ENCODE results near the gene CIAO2A.

CIAO2A gene, protein sequence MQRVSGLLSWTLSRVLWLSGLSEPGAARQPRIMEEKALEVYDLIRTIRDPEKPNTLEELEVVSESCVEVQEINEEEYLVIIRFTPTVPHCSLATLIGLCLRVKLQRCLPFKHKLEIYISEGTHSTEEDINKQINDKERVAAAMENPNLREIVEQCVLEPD

DNA sequence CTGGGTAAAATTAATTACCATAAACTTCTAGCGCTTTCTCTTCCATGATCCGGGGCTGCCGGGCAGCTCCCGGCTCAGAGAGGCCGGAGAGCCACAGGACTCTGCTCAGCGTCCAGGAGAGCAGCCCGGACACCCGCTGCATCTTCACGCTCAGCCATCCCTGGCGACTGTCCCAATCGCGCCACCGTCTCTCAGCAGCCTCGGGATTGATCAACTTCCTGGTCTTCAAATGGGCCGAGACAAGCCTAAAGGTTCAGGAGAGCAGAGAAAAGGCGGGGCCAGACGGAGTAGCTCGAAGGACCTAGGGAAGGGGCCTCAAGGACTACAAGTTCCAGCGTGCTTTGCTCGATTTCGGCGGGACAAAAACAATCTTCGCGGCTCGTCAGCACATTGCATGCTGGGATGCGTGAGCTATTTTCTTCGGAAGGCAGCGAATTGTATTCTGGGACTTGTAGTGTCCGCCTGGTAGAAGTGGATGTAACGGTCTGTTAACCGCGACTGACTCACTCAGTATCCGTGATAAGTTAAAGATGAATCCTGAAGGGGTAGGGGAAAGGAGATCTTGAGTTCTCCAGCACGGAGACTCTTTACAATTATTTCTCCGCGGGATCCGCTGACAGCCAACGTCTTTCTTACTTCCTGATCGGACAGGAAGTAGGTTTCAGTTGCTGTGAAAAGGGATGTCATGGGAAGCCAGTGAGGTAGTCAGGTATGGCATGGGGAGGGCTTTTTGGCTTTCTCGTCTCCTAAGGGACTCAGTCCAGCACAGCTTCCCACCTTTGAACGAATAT, at the start of gene CIAO2A:
TSS of gene CIAO2A (minus strand) at position 212 of the 791 bp plus-strand sequence. CDS start at position 142, 70 bp downstream.
- peak within 1 kb of the TSS; percentile 90 for H3K27ac ChIP-seq (ENCODE audit: low read length)
- peaks cover 46% of the 10 kb centered on the region for H3F3A ChIP-seq (ENCODE audit: insufficient read depth, low read length)
- peaks cover 53% of the 10 kb centered on the region for H3K4me1 ChIP-seq (ENCODE audit: low read length)
- DNase-seq = peak; percentile 99
- H3K9me2 ChIP-seq (replicated peaks; ENCODE audit: insufficient read depth, low read length) = no peaks in the 10 kb centered on the region
- peak within 1 kb of the TSS; percentile 87 for H3K4me2 ChIP-seq (ENCODE audit: low read depth, low read length)
- H3K4me3 ChIP-seq (ENCODE audit: low read length) = peak within 1 kb of the TSS; percentile 92
- no peaks in the 10 kb centered on the region for H3K9me3 ChIP-seq (replicated peaks; ENCODE audit: insufficient read depth, low read length)
- peak within 1 kb of the TSS; percentile 79 for H2AFZ ChIP-seq (ENCODE audit: low read length)
- no peaks in the 10 kb centered on the region for H3K27me3 ChIP-seq (replicated peaks; ENCODE audit: insufficient read depth, low read length)
- TF ChIP-seq, protein P1, sequence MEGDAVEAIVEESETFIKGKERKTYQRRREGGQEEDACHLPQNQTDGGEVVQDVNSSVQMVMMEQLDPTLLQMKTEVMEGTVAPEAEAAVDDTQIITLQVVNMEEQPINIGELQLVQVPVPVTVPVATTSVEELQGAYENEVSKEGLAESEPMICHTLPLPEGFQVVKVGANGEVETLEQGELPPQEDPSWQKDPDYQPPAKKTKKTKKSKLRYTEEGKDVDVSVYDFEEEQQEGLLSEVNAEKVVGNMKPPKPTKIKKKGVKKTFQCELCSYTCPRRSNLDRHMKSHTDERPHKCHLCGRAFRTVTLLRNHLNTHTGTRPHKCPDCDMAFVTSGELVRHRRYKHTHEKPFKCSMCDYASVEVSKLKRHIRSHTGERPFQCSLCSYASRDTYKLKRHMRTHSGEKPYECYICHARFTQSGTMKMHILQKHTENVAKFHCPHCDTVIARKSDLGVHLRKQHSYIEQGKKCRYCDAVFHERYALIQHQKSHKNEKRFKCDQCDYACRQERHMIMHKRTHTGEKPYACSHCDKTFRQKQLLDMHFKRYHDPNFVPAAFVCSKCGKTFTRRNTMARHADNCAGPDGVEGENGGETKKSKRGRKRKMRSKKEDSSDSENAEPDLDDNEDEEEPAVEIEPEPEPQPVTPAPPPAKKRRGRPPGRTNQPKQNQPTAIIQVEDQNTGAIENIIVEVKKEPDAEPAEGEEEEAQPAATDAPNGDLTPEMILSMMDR (IDR thresholded peaks at IDR 0.05; ENCODE audit: low read length) = no peak
- no peak for TF ChIP-seq EZH2 (optimal IDR thresholded peaks at IDR 0.05; ENCODE audit: low read depth, low read length)
- TF ChIP-seq EZH2phosphoT487 (IDR thresholded peaks at IDR 0.05; ENCODE audit: low read length) = no peak
- H3K9ac ChIP-seq (ENCODE audit: low read length) = peak within 1 kb of the TSS; percentile 92
- peaks cover 90% of the 10 kb centered on the region for H3K79me2 ChIP-seq (ENCODE audit: low read length)
- no peaks in the 10 kb centered on the region; the same call in 1 of the 2 replicates for H3K36me3 ChIP-seq (replicated peaks; ENCODE audit: insufficient read depth, low read length)
- H4K20me1 ChIP-seq (ENCODE audit: insufficient read depth, low read length) = 0 out of 2 replicates have a peak, but pooled peaks cover 4% of the 10 kb centered on the region

DNA sequence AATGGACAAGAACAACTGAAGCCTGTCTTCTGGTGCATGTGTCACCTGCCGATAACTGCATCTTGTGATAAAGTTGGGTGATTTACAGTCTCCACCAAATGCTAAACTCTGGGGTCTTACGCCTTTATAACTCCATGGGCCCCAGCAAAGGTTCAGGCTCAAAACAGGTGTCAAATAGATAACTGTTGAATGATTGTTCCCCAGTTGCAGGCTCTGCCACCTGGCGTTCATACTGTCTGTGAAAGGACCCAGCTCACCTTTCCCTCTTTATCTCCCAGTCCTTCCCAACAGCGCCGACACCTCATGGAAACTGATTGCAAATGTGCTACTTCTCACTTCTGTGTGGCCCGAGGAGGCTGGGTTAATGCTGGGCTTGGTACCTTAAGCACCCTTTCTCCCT, 49.6 kb upstream of the CIAO2A start:
- DNase-seq = no peak
- no peak overlapping the region for H3K4me2 ChIP-seq (ENCODE audit: low read depth, low read length)
- H3K9ac ChIP-seq (ENCODE audit: low read length) = no peak overlapping the region
- H3K79me2 ChIP-seq (ENCODE audit: low read length) = no peaks in the 10 kb centered on the region
- TF ChIP-seq EZH2 (optimal IDR thresholded peaks at IDR 0.05; ENCODE audit: low read depth, low read length) (no peak), EZH2phosphoT487 (IDR thresholded peaks at IDR 0.05; ENCODE audit: low read length) (no peak)
- TF ChIP-seq, protein P1 (IDR thresholded peaks at IDR 0.05; ENCODE audit: low read length) = no peak
- H4K20me1 ChIP-seq (ENCODE audit: insufficient read depth, low read length) = no peaks in the 10 kb centered on the region
- no peak overlapping the region for H3K4me3 ChIP-seq (ENCODE audit: low read length)
- no peaks in the 10 kb centered on the region for H3F3A ChIP-seq (ENCODE audit: insufficient read depth, low read length)
- no peaks in the 10 kb centered on the region for H3K9me3 ChIP-seq (replicated peaks; ENCODE audit: insufficient read depth, low read length)
- H3K27ac ChIP-seq (ENCODE audit: low read length) = no peak overlapping the region
- no peaks in the 10 kb centered on the region for H3K4me1 ChIP-seq (ENCODE audit: low read length)
- no peaks in the 10 kb centered on the region for H3K9me2 ChIP-seq (replicated peaks; ENCODE audit: insufficient read depth, low read length)
- H3K27me3 ChIP-seq (replicated peaks; ENCODE audit: insufficient read depth, low read length) = no peaks in the 10 kb centered on the region
- H3K36me3 ChIP-seq (replicated peaks; ENCODE audit: insufficient read depth, low read length) = no peaks in the 10 kb centered on the region
- H2AFZ ChIP-seq (ENCODE audit: low read length) = no peak overlapping the region

DNA sequence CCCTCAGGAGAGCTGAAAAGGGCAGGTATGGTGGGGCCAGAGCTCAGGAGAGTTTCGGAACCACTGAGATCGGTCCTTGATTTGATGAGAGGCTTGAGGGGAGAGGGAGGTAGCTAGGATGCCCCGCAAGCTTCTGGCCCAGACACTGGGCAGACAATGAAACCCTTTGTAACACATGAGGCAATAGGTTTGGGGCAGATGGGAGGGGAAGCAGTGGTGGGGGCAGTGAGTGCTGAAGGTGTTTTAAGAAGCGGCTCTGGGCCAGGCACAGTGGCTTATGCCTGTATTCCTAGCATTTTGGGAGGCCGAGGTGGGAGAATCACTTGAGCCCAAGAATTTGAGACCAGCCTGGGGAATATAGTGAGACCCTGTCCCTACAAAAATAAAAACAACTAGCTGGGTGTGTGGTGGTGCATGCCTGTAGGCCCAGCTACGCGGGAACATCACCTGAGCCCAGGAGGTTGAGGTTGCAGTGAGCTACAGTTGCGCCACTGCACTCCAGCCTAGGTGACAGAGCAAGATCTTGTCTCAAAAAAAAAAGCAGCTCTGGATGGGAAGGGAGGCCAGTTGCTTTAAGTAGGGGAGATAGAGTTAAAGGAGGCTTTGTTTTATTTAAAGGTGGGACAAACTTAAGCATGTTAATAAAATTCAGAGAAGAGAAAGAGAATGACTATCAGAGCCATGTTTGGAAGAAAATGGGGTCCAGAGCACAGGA, 48.3 kb upstream of the CIAO2A start:
- Histone ChIP-seq H3K9me2 (replicated peaks; ENCODE audit: insufficient read depth, low read length) (no peaks in the 10 kb centered on the region), H3F3A (ENCODE audit: insufficient read depth, low read length) (no peaks in the 10 kb centered on the region), H4K20me1 (ENCODE audit: insufficient read depth, low read length) (no peaks in the 10 kb centered on the region), H3K9ac (ENCODE audit: low read length) (no peak overlapping the region), H3K36me3 (replicated peaks; ENCODE audit: insufficient read depth, low read length) (no peaks in the 10 kb centered on the region; the same call in 1 of the 2 replicates), H3K27ac (ENCODE audit: low read length) (no peak overlapping the region), H3K27me3 (replicated peaks; ENCODE audit: insufficient read depth, low read length) (no peaks in the 10 kb centered on the region), H3K4me2 (ENCODE audit: low read depth, low read length) (no peak overlapping the region), H3K4me3 (ENCODE audit: low read length) (no peak overlapping the region), H3K9me3 (replicated peaks; ENCODE audit: insufficient read depth, low read length) (no peaks in the 10 kb centered on the region), H3K4me1 (ENCODE audit: low read length) (no peaks in the 10 kb centered on the region), H2AFZ (ENCODE audit: low read length) (no peak overlapping the region), H3K79me2 (ENCODE audit: low read length) (no peaks in the 10 kb centered on the region)
- TF ChIP-seq EZH2phosphoT487 (IDR thresholded peaks at IDR 0.05; ENCODE audit: low read length) (no peak), EZH2 (optimal IDR thresholded peaks at IDR 0.05; ENCODE audit: low read depth, low read length) (no peak)
- TF ChIP-seq, protein P1 (IDR thresholded peaks at IDR 0.05; ENCODE audit: low read length) = no peak
- no peak for DNase-seq

All from MM.1S (cell line).